ENCODE data around the gene NOC4L. TPM values are rescaled to one million over a fixed set of nuclear protein-coding genes. Genes with fewer than 3 reads are reported as not detected.
A peak's percentile ranks its signal among the peaks of the same experiment; 100 is the strongest.
"Not testable (repeated sequence)": the region's sequence is repeated elsewhere in the genome, so short reads cannot be mapped to it uniquely, and the experiment has no call there.

The NOC4L gene
- total RNA-seq, 1 donor from 2014 or later, result 3.5 TPM

DNA sequence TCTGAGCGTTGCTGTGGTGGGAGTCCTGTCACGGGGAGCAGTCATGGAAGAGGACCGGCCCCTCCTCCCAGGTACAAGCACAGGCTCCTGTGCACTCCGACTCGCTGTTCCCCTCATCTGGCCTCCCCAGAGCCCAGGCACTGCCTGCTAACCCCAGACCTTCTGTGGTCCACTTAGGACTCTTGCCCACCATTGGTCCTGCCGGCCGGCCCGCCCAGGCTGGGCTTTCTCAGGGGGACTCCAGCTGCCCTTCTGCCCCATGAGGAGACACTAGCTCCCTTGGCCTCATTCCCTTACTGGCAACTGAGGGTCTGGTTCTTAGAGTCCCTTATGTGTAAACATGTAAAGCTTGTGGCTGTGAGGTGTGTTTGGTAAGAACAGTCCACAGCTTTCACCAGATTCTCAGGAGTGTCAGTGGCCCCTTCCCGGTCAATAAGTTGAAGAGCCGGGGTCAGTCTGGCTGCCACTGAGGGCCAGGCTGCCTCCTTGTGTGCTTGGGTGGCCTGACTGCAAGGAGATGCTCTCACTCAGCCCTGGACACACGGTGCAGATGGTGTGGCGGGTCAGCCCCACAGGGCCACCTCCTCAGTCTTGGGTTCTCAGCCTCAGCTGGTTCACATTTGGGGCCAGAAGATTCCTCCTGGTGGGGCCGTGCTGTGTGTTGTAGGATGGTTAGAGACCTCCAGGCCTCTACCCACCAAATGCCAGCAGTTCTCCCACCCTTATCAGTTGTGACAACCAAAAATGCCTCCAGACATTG, 43.8 kb upstream of the NOC4L start:
- H3K9ac ChIP-seq, result no peak overlapping the region
- H3K27ac ChIP-seq, result no peak overlapping the region
- H3K36me3 ChIP-seq, result no peaks in the 10 kb centered on the region
- peaks cover 8% of the 10 kb centered on the region for H3K4me1 Mint-ChIP-seq
- no peaks in the 10 kb centered on the region for H3K27me3 ChIP-seq
- H3K4me3 Mint-ChIP-seq, result no peak overlapping the region
- H3K9me3 ChIP-seq (ENCODE audit: low read depth), result no peaks in the 10 kb centered on the region
- TF ChIP-seq EZH2phosphoT487 (IDR thresholded peaks at IDR 0.05) (no peak), EZH2 (IDR thresholded peaks at IDR 0.05) (no peak)
- TF ChIP-seq, protein P1, sequence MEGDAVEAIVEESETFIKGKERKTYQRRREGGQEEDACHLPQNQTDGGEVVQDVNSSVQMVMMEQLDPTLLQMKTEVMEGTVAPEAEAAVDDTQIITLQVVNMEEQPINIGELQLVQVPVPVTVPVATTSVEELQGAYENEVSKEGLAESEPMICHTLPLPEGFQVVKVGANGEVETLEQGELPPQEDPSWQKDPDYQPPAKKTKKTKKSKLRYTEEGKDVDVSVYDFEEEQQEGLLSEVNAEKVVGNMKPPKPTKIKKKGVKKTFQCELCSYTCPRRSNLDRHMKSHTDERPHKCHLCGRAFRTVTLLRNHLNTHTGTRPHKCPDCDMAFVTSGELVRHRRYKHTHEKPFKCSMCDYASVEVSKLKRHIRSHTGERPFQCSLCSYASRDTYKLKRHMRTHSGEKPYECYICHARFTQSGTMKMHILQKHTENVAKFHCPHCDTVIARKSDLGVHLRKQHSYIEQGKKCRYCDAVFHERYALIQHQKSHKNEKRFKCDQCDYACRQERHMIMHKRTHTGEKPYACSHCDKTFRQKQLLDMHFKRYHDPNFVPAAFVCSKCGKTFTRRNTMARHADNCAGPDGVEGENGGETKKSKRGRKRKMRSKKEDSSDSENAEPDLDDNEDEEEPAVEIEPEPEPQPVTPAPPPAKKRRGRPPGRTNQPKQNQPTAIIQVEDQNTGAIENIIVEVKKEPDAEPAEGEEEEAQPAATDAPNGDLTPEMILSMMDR (IDR thresholded peaks at IDR 0.05), result no peak
- H3F3A ChIP-seq (ENCODE audit: low read depth), result peaks cover 12% of the 10 kb centered on the region
- no peak overlapping the region for H2AFZ ChIP-seq (replicated peaks)
- no peak overlapping the region for H3K27ac Mint-ChIP-seq
- H3K4me1 ChIP-seq, result peaks cover 7% of the 10 kb centered on the region
- H3K27me3 Mint-ChIP-seq (ENCODE audit: insufficient read depth, low read depth), result no peaks in the 10 kb centered on the region
- no peak overlapping the region for H3K4me2 ChIP-seq
- peaks cover 15% of the 10 kb centered on the region for H3K36me3 Mint-ChIP-seq
- H3K9me3 Mint-ChIP-seq, result no peaks in the 10 kb centered on the region
- no peak overlapping the region for H3K4me3 ChIP-seq
- DNase-seq (ENCODE audit: low spot score), result no peak
- peaks cover 6% of the 10 kb centered on the region for H3K79me2 ChIP-seq (ENCODE audit: low read depth)
- peaks cover 32% of the 10 kb centered on the region for H4K20me1 ChIP-seq (ENCODE audit: low read depth)

DNA sequence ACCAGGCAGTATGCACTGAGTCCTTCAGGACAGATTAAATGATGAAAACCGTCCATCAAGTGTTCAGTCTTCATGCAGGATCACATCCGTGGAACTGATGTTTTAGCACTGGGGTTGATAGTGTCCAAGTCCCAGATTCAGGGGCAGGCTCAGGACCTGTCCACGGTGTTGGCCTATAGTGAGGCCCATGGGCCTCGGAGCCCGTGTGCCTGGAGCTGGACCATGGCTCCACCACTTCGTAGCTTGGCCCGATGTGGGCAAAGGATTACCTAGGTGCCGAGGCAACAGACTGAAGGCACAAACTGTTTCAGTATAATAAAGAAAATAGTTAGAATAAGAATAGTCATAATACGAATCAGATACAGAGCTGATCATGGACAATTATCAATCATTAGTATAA, 42.0 kb upstream of the NOC4L start:
- H3K9ac ChIP-seq, result no peak overlapping the region
- H3K27ac ChIP-seq, result no peak overlapping the region
- peaks cover 7% of the 10 kb centered on the region for H3K4me1 ChIP-seq
- H3K4me2 ChIP-seq, result no peak overlapping the region
- H3K36me3 Mint-ChIP-seq, result peaks cover 13% of the 10 kb centered on the region
- peaks cover 4% of the 10 kb centered on the region for H3K79me2 ChIP-seq (ENCODE audit: low read depth)
- TF ChIP-seq EZH2 (IDR thresholded peaks at IDR 0.05) (no peak), EZH2phosphoT487 (IDR thresholded peaks at IDR 0.05) (no peak)
- TF ChIP-seq, protein P1 (IDR thresholded peaks at IDR 0.05), result no peak
- H3K36me3 ChIP-seq, result no peaks in the 10 kb centered on the region
- no peak overlapping the region for H3K4me3 ChIP-seq
- H3K9me3 Mint-ChIP-seq, result no peaks in the 10 kb centered on the region
- no peaks in the 10 kb centered on the region for H3K27me3 ChIP-seq
- no peak overlapping the region for H3K4me3 Mint-ChIP-seq
- peaks cover 28% of the 10 kb centered on the region for H4K20me1 ChIP-seq (ENCODE audit: low read depth)
- H3K9me3 ChIP-seq (ENCODE audit: low read depth), result no peaks in the 10 kb centered on the region
- DNase-seq (ENCODE audit: low spot score), result no peak
- H3F3A ChIP-seq (ENCODE audit: low read depth), result peaks cover 16% of the 10 kb centered on the region
- no peak overlapping the region for H2AFZ ChIP-seq (replicated peaks)
- peaks cover 9% of the 10 kb centered on the region for H3K4me1 Mint-ChIP-seq
- H3K27ac Mint-ChIP-seq, result no peak overlapping the region
- no peaks in the 10 kb centered on the region for H3K27me3 Mint-ChIP-seq (ENCODE audit: insufficient read depth, low read depth)

DNA sequence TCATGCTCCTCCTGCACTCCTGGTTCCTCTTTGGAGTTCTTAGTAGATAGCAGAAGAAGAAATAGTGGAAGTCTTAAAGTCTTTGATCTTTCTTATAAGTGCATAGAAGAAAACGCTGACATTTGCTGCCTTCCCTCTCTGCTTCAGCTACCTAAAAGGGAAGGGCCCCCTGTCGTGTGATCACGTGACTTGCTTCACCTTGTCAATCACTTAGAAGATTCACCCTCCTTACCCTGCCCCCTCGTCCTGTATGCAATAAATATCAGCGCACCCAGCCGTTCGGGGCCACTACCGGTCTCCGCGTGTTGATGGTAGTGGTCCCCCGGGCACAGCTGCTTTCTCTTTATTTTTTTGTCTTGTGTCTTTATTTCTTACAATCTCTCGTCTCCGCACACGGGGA, 41.2 kb upstream of the NOC4L start:
- H3K27ac Mint-ChIP-seq, result peak overlapping the region; percentile 35
- not testable (repeated sequence) for H3K4me3 ChIP-seq; H3K27me3 Mint-ChIP-seq (ENCODE audit: insufficient read depth, low read depth); H3K79me2 ChIP-seq (ENCODE audit: low read depth); H3K4me1 ChIP-seq; H3K27me3 ChIP-seq; H3K36me3 ChIP-seq; H3K9ac ChIP-seq; H2AFZ ChIP-seq (replicated peaks); H3K9me3 ChIP-seq (ENCODE audit: low read depth); H3K27ac ChIP-seq; H3K4me3 Mint-ChIP-seq; H3K9me3 Mint-ChIP-seq
- Histone ChIP-seq H4K20me1 (ENCODE audit: low read depth) (peaks cover 24% of the 10 kb centered on the region), H3F3A (ENCODE audit: low read depth) (peaks cover 21% of the 10 kb centered on the region), H3K4me2 (peak overlapping the region; percentile 69)
- H3K4me1 Mint-ChIP-seq, result peaks cover 14% of the 10 kb centered on the region
- peak; percentile 32 for DNase-seq (ENCODE audit: low spot score)
- H3K36me3 Mint-ChIP-seq, result peaks cover 13% of the 10 kb centered on the region

DNA sequence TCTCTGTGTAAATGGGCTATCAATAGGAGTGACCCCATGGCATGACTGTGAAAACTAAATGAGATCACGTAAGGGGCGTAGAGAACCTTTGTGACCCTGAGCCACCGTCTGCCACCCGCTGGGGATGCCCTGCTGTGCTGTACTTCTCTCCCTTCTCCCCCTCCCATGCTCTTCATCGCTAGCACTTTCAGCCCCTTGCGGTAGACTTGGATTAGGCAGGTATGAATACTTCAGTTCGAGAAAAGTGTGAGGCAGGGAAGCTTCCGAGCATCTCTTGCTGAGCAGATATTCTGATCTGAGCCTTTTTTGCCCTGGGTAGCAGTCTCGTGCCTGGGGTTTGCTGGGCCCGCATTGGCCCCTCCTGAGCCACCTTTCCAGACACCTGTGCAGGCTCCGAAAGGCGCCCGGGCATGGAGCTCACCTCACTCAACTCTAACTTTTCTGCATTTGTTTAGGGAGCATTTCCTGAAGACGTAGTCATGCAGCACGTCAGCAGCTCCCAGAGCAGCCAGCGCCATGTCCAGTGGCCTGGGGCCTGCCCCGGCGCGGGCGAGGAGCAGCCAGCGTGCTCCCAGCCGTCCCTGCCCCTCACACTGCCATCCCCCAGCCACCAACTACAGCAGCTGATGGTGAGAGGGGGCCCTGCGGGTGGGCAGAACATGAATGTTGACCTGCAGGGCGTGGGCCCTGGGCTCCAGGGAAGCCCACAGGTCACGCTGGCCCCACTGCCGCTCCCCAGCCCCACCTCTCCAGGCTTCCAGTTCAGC, 40.5 kb upstream of the NOC4L start:
- Histone ChIP-seq H3K27ac (no peak overlapping the region), H4K20me1 (ENCODE audit: low read depth) (peaks cover 29% of the 10 kb centered on the region), H3F3A (ENCODE audit: low read depth) (peaks cover 26% of the 10 kb centered on the region), H3K79me2 (ENCODE audit: low read depth) (no peaks in the 10 kb centered on the region), H2AFZ (replicated peaks) (no peak overlapping the region), H3K4me2 (peak overlapping the region; percentile 69), H3K4me3 (no peak overlapping the region), H3K9ac (no peak overlapping the region), H3K9me3 (ENCODE audit: low read depth) (no peaks in the 10 kb centered on the region), H3K36me3 (no peaks in the 10 kb centered on the region), H3K27me3 (no peaks in the 10 kb centered on the region), H3K4me1 (peaks cover 15% of the 10 kb centered on the region)
- peak; percentile 25 for DNase-seq (ENCODE audit: low spot score)
- Mint-ChIP-seq H3K9me3 (no peaks in the 10 kb centered on the region), H3K27ac (peak overlapping the region; percentile 35), H3K4me3 (no peak overlapping the region), H3K4me1 (peaks cover 21% of the 10 kb centered on the region), H3K36me3 (peaks cover 12% of the 10 kb centered on the region), H3K27me3 (ENCODE audit: insufficient read depth, low read depth) (peaks cover under 1% of the 10 kb centered on the region)
- TF ChIP-seq, protein P1 (IDR thresholded peaks at IDR 0.05), result peak; percentile 26
- TF ChIP-seq EZH2 (IDR thresholded peaks at IDR 0.05) (no peak), EZH2phosphoT487 (IDR thresholded peaks at IDR 0.05) (no peak)

Data from neural progenitor cell (in vitro differentiated cells).